AG04450 (cell line): ENCODE data around the gene CTSH. TPM values are rescaled to one million over a fixed set of nuclear protein-coding genes. Genes with fewer than 3 reads are reported as not detected.

Experiments
- CTCF ChIA-PET: fragments of 300-600, 350-600 bp; formaldehyde crosslinking; extraction: SDS; loops from one replicate; lab custom pipeline; 2022; ENCODE audit warnings: antibody characterized with exemption, inconsistent platforms; lab: Charles Lee
- POLR2A ChIA-PET: fragments of 350-600 bp; formaldehyde crosslinking; extraction: SDS; loops from one replicate; lab custom pipeline; 2021; ENCODE audit warnings: antibody characterized with exemption, inconsistent platforms; lab: Yijun Ruan, JAX
- DNase-seq: peaks from one replicate; pipeline ENCODE4 v3.0.0-alpha.2; 2011; ENCODE audit warnings: low read depth, low spot score
- H3K27ac ChIP-seq: one replicate; pipeline ENCODE4 v1.5.1; 2012; ENCODE audit warnings: low read depth, low read length, control low read depth
- H3K27me3 ChIP-seq: one replicate; pipeline ENCODE4 v1.6.0; 2012; ENCODE audit warnings: low read length; ENCODE audit not compliant: control insufficient read depth, insufficient read depth
- H3K4me3 ChIP-seq: 2 replicates; pipeline ENCODE4 v1.5.1; 2011; ENCODE audit warnings: mild to moderate bottlenecking, low read depth, low read length, control low read depth
- H3K9me3 ChIP-seq: 2 replicates; pipeline ENCODE4 v1.5.1; 2012; ENCODE audit warnings: low read length; ENCODE audit not compliant: control insufficient read depth, insufficient read depth
- CTCF ChIP-seq: IDR thresholded peaks from 2 replicates; pipeline ENCODE4 v1.5.1; 2011; ENCODE audit warnings: low read depth, low read length, control low read depth, inconsistent platforms
- polyA plus RNA-seq: library from polyadenylated mRNA; depleted of rRNA; stranded (reverse); fragments of >200 nt; gene quantifications from 2 replicates; pipeline ENCODE4 v1.2.3, GENCODE V29; 2011

CTSH gene
- polyA plus RNA-seq, 1 experiment: 4.8 TPM

GRCh38 chr15:78982736-78983135, 37.9 kb upstream of the CTSH start:
- DNase-seq: no peak
- Histone ChIP-seq H3K27ac (no peak overlapping the region), H3K9me3 (no peaks in the 10 kb centered on the region), H3K27me3 (no peaks in the 10 kb centered on the region), H3K4me3 (no peak overlapping the region)
- CTCF ChIA-PET: no interaction called here
- POLR2A ChIA-PET: no interaction called here
- TF ChIP-seq CTCF: no peak

DNA sequence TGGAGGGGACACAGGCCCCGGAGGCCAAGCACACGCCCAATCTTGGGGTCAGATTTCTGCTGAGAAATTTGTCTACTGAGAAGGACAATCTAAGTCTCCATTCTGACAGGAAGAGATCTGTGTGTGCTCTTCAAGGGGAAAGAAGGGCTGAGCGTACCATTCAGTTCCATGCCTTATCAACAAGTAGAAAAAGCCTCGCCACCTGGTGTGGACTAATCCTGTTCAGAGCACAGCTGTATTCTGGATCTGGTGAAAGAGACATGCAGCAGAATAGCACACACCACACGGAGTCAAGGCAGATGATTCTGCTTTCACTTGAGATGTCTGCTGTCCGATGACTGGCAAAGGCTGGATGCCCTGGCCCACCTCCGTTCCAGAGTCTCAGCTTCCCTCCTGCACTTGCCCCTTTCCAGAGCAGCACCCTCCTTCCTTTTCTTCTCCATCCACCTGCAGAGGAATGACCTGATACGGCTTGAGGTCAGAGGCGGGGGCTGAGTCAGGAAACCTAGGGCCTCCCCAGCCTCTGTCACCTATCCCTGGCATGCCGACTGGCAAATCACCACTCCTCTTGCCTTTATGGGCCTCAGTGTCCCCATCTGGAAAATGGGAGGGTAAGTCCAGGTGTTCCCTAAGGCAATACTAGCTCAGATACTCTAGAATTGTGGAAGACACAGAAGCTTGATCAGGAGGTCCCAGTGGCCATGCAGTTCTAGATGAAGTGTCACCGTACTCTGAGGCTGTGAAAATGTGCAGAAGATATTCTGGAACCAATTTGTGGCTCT, 36.9 kb upstream of the CTSH start:
- DNase-seq: no peak
- Histone ChIP-seq H3K27me3 (no peaks in the 10 kb centered on the region), H3K27ac (no peak overlapping the region), H3K4me3 (no peak overlapping the region), H3K9me3 (no peaks in the 10 kb centered on the region)
- ChIA-PET CTCF (interaction anchor here (1.0 to 1.3 kb wide), 2 partner anchors 67 to 74 kb away, joined by 3 to 4 read pairs; no protein-coding TSS in a partner anchor), POLR2A (no interaction called here)
- no peak for TF ChIP-seq CTCF

DNA sequence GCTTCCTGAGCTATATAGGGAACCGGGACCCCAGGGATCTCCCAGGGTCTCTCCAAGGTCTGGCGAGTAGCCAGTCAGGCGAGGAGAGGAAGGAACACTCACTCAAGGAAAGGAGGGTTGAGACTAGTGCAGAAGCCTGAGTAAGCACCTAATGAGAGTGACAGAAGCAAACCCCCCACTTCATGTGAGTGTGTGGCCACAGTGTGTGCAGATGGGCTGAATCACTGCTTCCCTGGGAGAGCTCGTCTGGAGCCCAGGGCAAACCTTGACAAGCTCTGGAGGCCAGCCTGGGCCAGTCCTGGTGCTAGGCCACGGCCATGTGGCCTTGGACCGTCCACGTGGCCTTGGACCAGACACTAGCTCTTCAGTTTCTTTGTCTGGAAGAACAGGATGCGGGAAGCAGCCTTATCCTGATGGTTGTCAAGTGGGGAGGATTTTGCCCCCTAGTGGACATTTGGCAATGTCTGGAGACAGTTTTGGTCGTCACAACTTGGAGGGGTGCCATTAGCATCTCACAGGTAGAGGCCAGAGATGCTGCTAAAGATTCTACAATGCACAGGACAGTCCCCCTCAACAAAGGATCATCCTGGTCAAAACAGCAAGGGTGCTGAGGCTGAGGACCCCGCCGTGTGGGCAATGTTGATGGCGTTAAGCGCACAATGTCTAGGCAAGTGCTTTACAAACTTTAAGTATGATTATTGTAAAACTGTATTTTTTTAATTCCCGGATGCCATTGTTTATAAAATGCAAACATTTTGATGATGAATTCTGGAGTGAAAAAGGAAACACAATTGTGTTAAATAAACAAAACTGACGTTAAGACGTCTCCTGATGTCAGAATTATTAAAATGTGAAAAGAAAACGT, 34.8 kb upstream of the CTSH start:
- Histone ChIP-seq H3K27ac (no peak overlapping the region), H3K9me3 (no peaks in the 10 kb centered on the region), H3K27me3 (no peaks in the 10 kb centered on the region), H3K4me3 (no peak overlapping the region)
- peak; percentile 37 for DNase-seq
- ChIA-PET POLR2A (no interaction called here), CTCF (interaction anchor here (0.5 to 1.8 kb wide), 29 partner anchors 10 to 664 kb away, joined by 3 to 15 read pairs (median 4); no protein-coding TSS in a partner anchor)
- peak; percentile 72 for TF ChIP-seq CTCF

- no peak for DNase-seq
- H3K27ac ChIP-seq: no peak overlapping the region
- H3K9me3 ChIP-seq: no peaks in the 10 kb centered on the region
- H3K4me3 ChIP-seq: no peak overlapping the region
- no peaks in the 10 kb centered on the region for H3K27me3 ChIP-seq
- POLR2A ChIA-PET: no interaction called here
- no peak for TF ChIP-seq CTCF
- CTCF ChIA-PET: interaction anchor here (0.5 to 1.8 kb wide), 9 partner anchors 9 to 665 kb away, joined by 3 to 15 read pairs (median 4); no protein-coding TSS in a partner anchor
Observed at GRCh38 chr15:78978601-78979179, 33.8 kb upstream of the CTSH start.
